GM12891 (cell line): ENCODE measurements around the gene MYO7B.

Source experiments
- POLR2A ChIP-seq: IDR thresholded peaks from 2 replicates; pipeline ENCODE4 v1.6.1; 2011; ENCODE audit warnings: low read depth, low read length, control low read depth
- POLR2AphosphoS5 ChIP-seq: IDR thresholded peaks from 2 replicates; pipeline ENCODE4 v1.6.1; 2011; ENCODE audit warnings: low read depth, low read length, control low read depth
- POU2F2 ChIP-seq: IDR thresholded peaks from 2 replicates; pipeline ENCODE4 v1.6.1; 2011; ENCODE audit warnings: low read depth, mild to moderate bottlenecking, control low read depth, low read length, moderate library complexity
- SPI1 ChIP-seq: IDR thresholded peaks from 2 replicates; pipeline ENCODE4 v1.6.1; 2011; ENCODE audit warnings: low read depth, low read length, control low read depth
- TAF1 ChIP-seq: IDR thresholded peaks from 2 replicates; pipeline ENCODE4 v1.6.1; 2011; ENCODE audit warnings: low read depth, low read length, control low read depth

GRCh38 chr2:127678991-127679390, 143.5 kb downstream of the MYO7B start:
- TF ChIP-seq SPI1 (no peak), POU2F2 (no peak), POLR2AphosphoS5 (no peak), TAF1 (no peak), POLR2A (no peak)
